ENCODE data around the gene XKRX.

- TF ChIP-seq CTCF (IDR thresholded peaks at IDR 0.05; ENCODE audit: insufficient read depth, low read depth, low read length) (no peak), EZH2 (IDR thresholded peaks at IDR 0.05; ENCODE audit: insufficient read depth, low read length) (no peak)
Observed at GRCh38 chrX:100924375-100924774, 4.3 kb downstream of the XKRX start.

Data from astrocyte (in vitro differentiated cells and primary cell).